Endothelial cell of hepatic sinusoid (primary cell): ENCODE measurements around the gene COPS8.

ENCODE experiments used
- in situ Hi-C: cut with HindIII; loops from 2 replicates; pipeline ENCODE4 v1.10.0; 2017; ENCODE audit warnings: low sequenced_read_pairs

The COPS8 gene

GRCh38 chr2:237085248-237086221 is at the start of gene COPS8:
COPS8 (plus strand) TSS chr2:237085889; CDS start chr2:237085965, 76 bp downstream.
- in situ Hi-C loops, result no loop called here

- in situ Hi-C loops, result no loop called here
These were observed 46.2 kb upstream of the COPS8 start for GRCh38 chr2:237039301-237040031.

- in situ Hi-C loops, result no loop called here
These were observed 44.5 kb upstream of the COPS8 start for GRCh38 chr2:237041231-237041630.

- in situ Hi-C loops, result no loop called here
These were observed 43.6 kb upstream of the COPS8 start for GRCh38 chr2:237042101-237042500.

GRCh38 chr2:237043866-237044265 is 41.8 kb upstream of the COPS8 start:
- in situ Hi-C loops, result no loop called here

- in situ Hi-C loops, result no loop called here
These were observed 41.4 kb upstream of the COPS8 start for GRCh38 chr2:237044281-237044680.

- in situ Hi-C loops, result no loop called here
These were observed 40.2 kb upstream of the COPS8 start for GRCh38 chr2:237045449-237045848.

- in situ Hi-C loops, result no loop called here
These were observed 37.1 kb upstream of the COPS8 start for GRCh38 chr2:237048595-237048994.

GRCh38 chr2:237051861-237052260 is 33.8 kb upstream of the COPS8 start:
- in situ Hi-C loops, result no loop called here

- in situ Hi-C loops, result no loop called here
These were observed 32.6 kb upstream of the COPS8 start for GRCh38 chr2:237053066-237053465.

GRCh38 chr2:237055386-237056100 is 30.1 kb upstream of the COPS8 start:
- in situ Hi-C loops, result no loop called here

GRCh38 chr2:237056287-237056875 is 29.3 kb upstream of the COPS8 start:
- in situ Hi-C loops, result no loop called here

- in situ Hi-C loops, result no loop called here
These were observed 28.6 kb upstream of the COPS8 start for GRCh38 chr2:237057107-237057506.

- in situ Hi-C loops, result no loop called here
These were observed 27.8 kb upstream of the COPS8 start for GRCh38 chr2:237057893-237058300.

GRCh38 chr2:237058423-237058822 is 27.3 kb upstream of the COPS8 start:
- in situ Hi-C loops, result no loop called here

GRCh38 chr2:237059155-237059875 is 26.4 kb upstream of the COPS8 start:
- in situ Hi-C loops, result no loop called here

- in situ Hi-C loops, result no loop called here
These were observed 25.0 kb upstream of the COPS8 start for GRCh38 chr2:237060534-237061312.

GRCh38 chr2:237061356-237061755 is 24.3 kb upstream of the COPS8 start:
- in situ Hi-C loops, result no loop called here

- in situ Hi-C loops, result no loop called here
These were observed 23.1 kb upstream of the COPS8 start for GRCh38 chr2:237062585-237062984.
